Epidermal melanocyte (primary cell): Measurements from ENCODE around the gene CST3.
"Not testable (repeated sequence)": the region's sequence is repeated elsewhere in the genome, so short reads cannot be mapped to it uniquely, and the experiment has no call there.

ENCODE experiments used
- DNase-seq: peaks from one replicate; pipeline ENCODE4 v3.0.0; 2011; ENCODE audit warnings: low spot score; ENCODE audit not compliant: insufficient read length

Gene CST3

DNA sequence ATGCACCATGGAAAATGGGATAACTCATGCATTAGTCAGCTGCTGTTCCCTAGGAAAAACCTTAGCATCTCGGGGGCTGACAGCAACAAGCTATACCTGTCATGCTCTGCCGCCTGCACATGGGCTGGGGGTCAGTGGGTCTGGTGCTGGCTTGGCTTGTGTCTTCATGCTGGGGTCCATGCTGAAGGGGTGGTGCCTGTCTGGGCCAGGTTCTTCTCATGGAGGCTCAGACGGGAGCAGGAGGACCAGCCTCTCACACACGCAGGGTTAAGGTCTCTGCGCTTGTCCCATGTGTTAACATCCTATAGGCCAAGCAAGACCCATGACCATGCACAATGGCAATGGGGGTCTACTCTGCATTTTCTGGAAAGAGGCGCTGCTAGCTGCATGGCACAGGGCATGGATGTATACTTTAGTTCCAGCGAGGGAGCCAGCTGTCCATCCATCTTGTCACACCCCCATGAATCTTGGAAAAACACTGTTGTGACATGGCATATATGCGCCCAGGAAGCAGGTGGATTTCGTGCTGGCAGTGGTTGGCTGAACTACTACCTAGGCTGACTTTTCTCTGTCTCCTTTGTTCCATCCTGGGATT lies 24.6 kb upstream of the CST3 start:
- no peak for DNase-seq

DNA sequence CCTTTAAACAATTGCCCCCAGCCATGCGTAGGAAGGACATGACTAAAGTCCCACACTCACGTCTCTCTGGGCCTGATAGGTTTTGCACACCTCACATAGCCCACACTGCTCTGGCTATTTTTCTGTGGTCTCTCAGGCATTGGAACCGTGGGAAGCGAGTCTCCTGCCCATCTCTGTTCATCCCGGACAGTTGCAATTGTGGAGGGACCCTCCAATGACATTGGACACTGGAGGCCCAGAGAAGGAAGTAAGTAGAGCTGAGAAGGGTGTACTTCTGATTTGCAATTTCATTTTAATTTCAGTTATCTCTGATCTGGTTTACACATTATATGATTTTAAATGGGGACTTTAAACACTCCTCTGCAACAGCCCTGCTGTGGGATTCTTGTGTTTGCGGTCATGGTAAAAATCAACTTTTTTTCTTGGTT lies 23.3 kb upstream of the CST3 start:
- DNase-seq: no peak

DNA sequence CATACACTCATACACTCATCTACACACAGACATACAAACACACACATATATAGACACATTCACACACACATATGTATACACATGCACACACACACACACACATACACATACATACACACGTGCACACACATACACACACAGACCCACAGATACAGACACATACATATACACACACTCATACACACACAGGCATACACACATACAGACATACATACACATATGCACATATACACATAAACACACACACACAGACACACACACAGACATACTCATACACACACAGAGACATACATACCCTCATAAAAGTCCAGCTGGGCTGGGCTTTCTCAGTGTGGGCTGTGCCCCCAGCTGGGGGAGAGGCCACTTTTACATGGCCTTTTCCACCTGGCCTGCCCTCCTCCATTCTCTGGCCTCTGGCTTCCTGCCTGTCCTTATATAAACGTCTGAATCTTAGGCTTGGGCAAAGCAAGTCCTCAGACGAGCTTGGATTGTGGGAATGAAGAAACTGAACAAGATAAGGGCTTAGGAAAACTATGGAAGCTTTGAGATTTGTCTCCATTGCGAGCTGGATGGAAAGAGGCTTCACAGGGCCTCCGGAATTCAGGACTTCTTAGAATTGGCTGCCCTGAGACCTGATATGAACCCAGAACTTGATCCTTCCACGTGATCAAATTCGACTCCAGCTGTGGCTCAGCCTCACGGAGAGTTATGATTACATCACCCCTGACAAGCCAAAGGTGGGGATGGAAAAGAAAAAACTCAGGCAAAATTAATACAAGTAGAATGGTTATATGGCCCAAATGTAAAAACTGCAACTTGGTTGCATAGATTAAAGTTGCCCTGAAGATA lies 22.5 kb upstream of the CST3 start:
- DNase-seq: no peak

DNA sequence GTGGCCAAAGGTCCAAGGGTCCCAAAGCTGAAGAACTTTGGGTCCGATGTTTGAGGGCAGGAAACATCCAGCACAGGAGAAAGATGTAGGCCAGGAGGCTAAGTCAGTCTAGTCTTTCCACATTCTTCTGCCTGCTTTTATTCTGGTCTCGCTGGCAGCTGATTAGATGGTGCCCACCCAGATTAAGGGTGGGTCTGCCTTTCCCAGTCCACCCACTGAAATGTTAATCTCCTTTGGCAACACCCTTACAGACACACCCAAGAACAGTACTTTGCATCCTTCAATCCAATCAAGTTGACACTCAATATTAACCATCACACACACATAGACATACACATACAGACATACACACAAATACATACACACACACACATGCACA lies 21.8 kb upstream of the CST3 start:
- not testable (repeated sequence) for DNase-seq

DNA sequence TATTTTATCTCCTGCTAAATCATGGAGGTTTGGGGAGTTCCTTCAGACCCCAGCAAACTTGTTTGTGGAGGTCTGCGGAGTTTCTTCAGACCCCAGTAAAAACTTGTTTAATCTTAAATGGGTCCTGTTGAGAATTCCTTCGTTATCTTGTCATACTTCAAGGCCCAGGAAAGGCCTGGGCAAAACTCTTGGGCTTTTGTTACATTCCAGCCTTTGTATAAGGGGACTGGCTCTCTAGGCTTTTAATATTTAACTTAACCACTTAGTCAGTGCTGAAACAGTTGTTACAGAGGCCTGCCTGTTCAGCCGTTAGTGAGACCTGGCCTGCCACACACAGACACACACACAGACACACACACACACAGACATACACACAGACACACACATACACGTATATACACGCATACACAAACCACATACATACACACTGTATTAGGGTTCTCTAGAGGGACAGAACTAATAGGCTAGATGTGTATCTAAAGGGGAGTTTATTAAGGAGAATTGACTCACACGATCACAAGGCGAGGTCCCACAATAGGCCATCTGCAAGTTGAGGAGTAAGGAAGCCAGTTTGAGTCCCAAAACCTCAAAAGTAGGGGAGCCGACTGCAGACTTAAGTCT lies 21.3 kb upstream of the CST3 start:
- DNase-seq: no peak

- no peak for DNase-seq
Observed at GRCh38 chr20:23658336-23658735, 20.6 kb upstream of the CST3 start.

GRCh38 chr20:23657202-23657601 lies 19.4 kb upstream of the CST3 start:
- no peak for DNase-seq

- no peak for DNase-seq
Observed at GRCh38 chr20:23656372-23656771, 18.6 kb upstream of the CST3 start.

- no peak for DNase-seq
Observed at GRCh38 chr20:23655491-23656211, 17.9 kb upstream of the CST3 start.

- no peak for DNase-seq
Observed at GRCh38 chr20:23654717-23655116, 17.0 kb upstream of the CST3 start.

DNA sequence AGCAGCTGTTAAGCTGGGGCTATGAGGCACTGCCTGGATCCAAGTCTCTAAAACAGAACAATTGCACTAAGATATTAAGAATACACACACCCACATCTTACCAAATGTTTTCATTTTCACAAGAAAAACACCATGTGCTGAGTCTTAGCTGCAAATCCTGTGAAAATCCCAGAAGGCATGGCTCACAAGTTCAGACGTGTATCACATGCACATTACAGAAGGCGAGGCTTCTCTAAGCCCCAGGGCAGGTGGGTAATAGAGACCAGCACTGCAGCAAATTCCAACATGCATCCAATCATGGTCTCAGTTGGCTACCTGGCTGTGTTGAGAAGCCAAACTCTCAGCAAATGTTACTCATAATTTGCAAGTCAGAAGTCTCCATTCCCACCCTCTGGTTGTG lies 16.2 kb upstream of the CST3 start:
- no peak for DNase-seq

DNA sequence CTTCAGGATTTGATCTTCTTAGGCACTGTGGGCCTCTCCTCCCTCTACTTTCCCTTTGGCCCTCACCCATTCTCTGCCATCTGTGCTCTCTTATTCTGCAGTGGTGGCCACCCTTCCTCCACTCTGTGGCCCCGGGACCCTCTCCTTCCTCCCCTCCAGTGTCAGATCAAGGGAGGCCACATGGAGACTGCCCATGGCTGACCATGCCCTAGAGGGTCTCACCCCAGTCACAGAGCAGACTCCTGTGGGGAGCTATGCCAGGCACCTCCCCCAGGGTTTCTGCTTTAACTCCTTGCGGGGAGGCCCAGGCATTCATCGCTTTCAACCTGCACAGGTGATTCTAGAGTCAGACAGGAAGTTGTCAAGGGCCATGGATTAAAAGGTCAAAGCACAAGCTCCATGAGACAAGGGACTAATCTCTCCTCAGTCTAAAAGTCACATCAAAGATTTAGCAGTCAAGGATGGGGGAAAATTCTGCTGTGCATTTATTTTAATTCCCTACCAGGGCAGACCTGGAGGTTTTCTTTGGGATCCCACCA lies 15.7 kb upstream of the CST3 start:
- DNase-seq: no peak

- no peak for DNase-seq
Observed at GRCh38 chr20:23652926-23653325, 15.2 kb upstream of the CST3 start.

- DNase-seq: no peak
Observed at GRCh38 chr20:23652371-23652770, 14.6 kb upstream of the CST3 start.

DNA sequence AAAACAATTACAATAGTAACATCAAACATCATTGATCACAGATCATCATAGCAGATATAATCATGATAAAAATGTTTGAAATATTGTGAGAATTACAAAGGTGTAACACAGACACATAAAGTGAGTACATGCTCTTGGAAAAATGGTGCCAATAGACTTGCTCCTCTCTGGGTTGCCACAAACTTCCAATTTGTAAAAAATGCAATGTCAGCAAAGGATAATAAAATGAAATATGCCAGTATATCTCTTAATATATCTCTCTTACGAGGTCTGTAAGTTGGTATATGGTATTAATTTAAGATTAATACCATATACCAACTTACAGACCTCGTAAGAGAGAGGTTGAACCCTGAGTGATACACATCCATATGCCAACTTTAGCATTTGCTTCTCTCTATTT lies 13.4 kb upstream of the CST3 start:
- DNase-seq: no peak

DNA sequence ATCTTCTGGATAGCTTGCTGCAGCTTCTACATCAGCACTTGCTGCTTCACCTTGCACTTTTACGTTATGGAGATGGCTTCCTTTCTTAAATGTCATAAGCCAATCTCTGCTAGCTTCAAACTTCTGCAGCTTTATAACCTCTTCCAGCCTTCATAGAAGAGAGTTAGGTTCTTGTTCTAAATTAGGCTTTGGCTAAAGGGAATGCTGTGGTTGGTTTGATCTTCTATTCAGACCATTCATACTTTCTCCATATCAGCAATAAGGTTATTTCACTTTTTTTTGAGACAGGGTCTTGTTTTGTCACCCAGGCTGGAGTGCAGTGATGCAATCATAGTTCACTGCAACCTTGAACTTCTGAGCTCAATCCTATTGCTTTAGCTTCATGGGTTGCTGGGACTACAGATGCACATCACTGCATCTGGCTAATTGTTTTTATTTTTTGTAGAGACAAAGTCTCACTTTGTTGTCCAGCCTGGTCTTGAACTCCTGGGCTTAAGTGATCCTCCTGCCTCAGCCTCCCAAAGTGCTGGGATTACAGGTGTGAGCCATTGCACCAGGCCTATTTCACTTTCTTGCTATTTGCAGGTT lies 12.2 kb upstream of the CST3 start:
- DNase-seq: no peak

DNA sequence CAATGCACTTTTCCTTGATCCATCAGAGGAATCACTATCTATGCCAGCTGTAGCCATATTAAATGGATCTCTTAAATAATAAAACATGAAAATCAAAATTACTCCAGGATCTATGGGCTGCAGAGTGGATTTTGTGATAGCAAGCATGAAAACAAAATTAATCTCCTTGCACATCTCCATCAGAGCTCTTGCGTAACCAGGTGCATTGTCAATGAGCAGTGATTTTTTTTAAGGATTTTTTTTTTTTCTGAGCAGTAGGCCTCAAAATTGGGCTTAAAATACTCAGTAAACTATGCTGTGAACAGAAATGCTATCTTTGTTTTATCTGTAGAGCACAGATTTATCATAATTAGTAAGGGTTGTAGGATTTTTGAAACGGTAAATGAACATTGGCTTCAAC lies 11.5 kb upstream of the CST3 start:
- no peak for DNase-seq

GRCh38 chr20:23647346-23647745 lies 9.6 kb upstream of the CST3 start:
- no peak for DNase-seq

GRCh38 chr20:23646106-23646873 lies 8.5 kb upstream of the CST3 start:
- DNase-seq: no peak

GRCh38 chr20:23645575-23645974 lies 7.8 kb upstream of the CST3 start:
- DNase-seq: no peak

- no peak for DNase-seq
Observed at GRCh38 chr20:23644164-23644563, 6.4 kb upstream of the CST3 start.
